Endothelial cell of hepatic sinusoid (primary cell): Measurements from ENCODE around the gene SLC6A20.

Source experiments
- in situ Hi-C: cut with HindIII; loops from 2 replicates; pipeline ENCODE4 v1.10.0; 2017; ENCODE audit warnings: low sequenced_read_pairs

The SLC6A20 gene, protein sequence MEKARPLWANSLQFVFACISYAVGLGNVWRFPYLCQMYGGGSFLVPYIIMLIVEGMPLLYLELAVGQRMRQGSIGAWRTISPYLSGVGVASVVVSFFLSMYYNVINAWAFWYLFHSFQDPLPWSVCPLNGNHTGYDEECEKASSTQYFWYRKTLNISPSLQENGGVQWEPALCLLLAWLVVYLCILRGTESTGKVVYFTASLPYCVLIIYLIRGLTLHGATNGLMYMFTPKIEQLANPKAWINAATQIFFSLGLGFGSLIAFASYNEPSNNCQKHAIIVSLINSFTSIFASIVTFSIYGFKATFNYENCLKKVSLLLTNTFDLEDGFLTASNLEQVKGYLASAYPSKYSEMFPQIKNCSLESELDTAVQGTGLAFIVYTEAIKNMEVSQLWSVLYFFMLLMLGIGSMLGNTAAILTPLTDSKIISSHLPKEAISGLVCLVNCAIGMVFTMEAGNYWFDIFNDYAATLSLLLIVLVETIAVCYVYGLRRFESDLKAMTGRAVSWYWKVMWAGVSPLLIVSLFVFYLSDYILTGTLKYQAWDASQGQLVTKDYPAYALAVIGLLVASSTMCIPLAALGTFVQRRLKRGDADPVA

DNA sequence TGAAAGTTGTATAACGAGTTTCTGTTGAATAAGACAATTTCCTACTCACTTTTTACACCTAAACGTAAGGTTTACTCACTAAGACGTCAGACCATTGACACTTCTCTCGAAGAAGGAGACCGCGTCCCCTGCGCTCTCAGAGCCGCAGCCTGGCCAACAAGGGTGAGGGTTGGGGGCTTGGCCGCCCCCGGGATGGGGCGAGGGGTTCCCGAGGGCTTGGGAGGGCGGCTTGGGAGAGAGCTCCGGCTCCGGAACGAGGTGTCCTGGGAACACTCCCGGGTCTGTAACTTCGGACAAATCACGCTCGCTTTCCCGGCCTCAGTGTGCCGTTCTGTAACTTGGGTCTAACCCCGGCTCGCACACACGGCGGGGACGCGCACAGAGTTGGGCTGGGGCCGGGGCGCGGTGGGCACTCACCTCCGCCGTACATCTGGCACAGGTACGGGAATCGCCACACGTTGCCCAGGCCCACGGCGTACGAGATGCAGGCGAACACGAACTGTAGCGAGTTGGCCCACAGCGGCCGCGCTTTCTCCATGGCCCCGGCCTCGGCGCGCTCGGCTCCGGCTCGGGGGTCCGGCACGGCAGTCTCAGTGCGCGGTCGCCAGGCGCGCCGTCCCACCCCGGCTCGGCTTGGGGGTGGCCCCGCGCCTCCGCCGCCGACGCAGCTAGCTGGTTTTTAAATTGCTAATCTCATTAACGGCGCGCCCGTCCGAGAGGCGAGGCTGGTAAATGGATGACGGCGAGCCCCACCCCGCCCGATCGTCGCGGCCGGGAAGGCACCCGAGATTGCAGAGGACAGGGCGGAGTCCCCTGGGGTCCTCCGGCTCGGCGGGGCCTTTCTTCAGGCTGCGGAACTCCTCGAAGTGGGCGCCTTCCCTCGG, at the start of gene SLC6A20:
Gene SLC6A20 (minus strand): TSS at position 655 of the 884 bp plus-strand sequence. CDS start 117 bp downstream, at position 538.
- in situ Hi-C loops: no loop called here

DNA sequence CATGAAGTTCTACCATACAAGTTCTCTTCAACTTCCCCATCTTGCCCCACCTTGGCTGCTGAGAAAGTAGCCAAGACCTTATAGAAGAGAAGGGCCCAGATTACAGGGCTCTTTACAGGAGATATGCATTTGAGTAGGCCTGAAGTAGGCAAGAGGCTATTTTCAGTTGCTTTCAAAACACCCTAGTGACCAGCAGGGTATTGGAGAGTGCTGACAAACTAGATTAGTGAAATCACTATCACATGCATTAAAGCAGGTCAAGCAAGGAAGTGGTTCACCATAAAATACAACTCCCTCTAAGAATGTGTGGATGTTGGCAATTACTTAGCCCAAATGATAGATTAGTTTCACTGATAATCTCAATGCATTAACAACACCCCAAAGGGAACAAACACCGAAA, 48.3 kb upstream of the SLC6A20 start:
- in situ Hi-C loops: no loop called here

DNA sequence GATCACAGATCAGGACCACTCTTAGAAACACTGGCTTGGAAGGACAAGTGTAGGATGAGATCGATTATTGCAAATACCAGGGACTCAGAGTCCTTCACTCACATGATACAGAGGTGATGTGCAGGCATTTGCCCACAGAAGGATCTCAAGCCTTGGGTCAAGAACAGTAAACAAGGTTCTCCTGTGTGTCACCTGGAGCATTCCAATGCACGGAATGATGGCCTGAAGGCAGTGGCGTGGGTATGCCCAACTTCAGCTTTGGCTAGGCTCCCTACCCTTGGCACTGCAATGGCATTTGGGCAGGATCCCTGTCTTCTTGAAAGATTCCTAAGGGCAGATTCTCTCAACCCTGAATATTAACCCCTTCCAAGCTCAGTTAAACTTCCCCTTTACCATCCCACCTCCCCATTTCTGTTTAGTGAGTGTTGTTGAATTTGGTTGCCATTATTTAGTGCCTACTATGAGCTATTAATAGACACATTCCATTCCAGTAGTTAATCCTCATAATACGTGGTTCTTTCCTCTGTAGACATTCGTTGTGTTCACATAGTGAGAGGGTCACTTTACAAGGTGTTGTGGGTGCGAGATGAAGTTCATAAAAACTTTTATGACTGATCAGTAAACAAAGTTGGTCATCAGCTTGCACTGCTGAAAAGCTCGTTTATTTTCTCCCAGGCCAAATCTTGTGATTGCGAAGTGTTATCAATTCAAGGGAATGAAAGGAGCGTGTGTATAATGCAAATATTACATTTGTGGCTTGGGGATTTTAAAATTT, 46.7 kb upstream of the SLC6A20 start:
- in situ Hi-C loops: no loop called here

DNA sequence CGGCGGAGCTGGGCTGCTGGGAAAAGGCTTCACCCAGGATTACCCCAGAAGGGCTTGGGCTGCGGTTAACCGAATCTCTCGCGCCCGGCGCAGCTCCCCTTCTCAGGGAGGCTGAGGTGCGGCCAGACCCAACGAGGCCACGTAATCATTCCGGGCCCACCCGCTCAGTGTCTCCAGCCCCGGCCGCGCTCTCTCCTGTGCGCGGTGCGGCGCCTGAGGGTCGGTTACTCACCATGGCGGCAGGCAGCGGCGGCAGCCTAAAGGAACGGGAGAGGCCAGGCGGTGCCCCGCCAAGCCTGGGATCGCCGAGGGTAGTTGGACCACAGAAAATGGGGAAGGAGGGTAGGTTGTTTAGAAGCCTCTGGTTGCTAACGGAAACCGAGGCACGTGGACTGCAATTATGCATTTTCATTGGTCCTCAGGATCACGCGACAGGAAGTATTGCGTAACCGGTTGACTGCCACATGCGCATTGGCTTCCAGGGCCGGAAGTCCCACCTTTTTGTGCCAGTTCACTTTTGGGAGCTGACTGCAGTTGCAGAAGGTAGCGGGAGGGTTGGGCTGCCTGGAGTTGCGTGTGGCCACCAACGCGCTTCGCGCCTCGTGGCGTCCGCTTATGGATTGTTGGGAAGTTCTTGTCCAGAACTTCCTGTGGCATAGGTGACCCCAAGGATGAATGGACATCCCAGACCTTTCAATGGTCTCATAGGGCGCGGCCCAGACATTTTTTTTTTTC, 45.6 kb upstream of the SLC6A20 start, which contains the start of gene LZTFL1:
Gene LZTFL1 (minus strand): TSS at position 363 of the 735 bp plus-strand sequence. CDS start 128 bp downstream, at position 235.
- in situ Hi-C loops: no loop called here

DNA sequence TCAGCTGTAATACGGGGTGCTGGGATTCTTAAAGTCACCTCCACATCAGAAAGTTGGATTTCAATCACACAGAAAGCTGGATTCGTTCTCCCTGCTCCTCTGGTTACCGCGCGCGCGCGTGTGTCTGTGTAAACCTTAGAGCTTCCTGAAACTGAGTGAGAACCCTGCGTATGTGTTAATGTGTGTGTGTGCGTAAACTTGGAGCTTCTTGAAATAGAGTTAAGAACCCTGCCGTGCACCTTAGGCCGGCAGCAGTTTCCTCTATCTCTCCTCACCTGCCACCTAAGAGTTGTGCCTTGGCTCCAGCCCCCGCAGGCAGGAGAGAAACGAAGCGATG, 45.1 kb upstream of the SLC6A20 start:
- in situ Hi-C loops: no loop called here

DNA sequence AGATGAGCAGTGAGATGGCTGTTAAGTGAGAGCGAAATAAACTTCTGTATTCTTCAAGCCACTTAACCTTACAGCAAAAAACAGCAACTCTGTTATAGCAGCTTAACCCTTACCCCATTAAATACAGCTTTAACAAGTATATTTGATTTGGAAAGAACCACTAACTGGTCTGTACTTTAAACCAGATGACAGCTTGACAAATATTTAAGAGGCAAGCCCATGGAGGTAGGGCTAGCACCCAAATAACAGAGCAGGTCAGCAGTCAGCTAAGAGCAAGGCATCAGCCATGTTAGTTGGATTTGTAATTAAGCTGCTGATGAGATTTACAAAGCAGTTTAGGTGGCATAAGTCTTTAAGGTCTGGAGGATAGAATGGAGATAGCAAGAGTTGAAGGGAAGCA, 42.1 kb upstream of the SLC6A20 start:
- in situ Hi-C loops: no loop called here

DNA sequence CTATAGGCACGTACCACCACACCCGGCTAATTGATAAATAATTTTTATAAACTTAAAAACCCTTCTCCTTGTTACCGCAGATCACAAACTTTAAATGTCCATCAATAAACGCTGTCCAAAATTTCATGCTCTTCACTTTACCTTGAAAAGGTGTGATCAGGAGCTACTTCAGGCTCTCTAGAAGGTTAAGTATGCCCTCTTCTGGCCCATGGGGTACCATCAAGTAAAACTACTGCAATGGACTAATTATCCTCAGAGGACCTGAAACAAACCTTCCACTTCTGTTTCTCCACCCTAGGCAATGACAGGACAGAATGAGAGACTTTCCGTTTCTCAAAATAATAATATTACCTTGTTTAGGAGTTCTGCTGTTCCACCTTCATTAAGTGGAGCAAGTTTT, 36.4 kb upstream of the SLC6A20 start:
- in situ Hi-C loops: no loop called here

DNA sequence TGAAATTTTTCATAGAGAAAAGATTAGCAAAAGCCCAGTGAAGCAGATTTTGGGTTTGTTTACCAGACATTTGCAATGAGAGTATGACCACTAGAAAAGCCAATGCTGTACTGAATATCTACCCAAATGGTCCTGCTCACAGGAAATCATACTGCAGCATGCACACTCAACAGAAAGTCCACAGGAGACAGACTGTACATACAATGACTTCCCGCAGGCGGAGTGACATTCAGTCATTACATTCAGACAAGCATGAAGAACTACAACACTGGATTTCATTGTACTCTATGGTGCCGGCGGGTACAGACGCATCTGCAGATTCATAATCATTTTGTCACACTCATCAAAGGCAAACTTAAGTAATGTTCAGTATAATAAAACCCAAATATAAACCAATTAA, 33.8 kb upstream of the SLC6A20 start:
- in situ Hi-C loops: no loop called here

DNA sequence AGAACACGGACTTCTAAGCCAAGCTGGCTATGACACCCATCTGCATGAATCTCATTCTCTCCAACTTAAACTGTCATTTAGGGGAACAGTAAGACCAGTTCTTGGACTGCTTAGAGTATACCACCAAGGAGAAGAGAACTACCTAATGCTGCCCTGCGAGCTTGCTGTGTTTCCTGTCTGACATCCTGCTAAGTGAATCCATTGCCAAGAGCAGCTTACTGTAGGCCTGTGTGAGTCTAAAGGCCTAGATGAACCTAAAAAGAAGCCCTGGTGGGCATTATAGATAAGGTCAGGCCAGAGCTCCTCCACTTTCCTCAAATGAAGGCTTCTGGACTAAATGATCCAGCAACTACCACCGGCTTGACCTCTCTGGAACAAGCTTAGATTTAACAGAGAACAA, 30.6 kb upstream of the SLC6A20 start:
- in situ Hi-C loops: no loop called here

DNA sequence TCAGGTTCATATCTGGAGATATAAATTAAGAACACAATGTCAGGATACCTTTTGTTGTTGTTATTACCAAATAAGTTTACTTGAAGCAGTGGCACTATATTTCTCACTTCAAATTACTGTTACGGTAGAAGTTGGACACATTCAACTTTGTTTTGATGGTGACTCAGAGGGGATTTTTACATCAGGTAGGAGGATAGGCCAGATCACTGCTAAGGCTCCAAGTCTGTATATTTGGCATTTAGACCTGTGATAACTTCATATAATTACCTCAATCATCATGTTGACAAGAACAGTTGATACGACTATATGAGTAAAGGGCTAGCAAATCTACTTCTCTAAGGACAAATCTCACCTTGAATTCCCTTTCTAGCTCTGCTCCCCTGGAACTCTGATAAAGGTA, 30.0 kb upstream of the SLC6A20 start:
- in situ Hi-C loops: no loop called here

DNA sequence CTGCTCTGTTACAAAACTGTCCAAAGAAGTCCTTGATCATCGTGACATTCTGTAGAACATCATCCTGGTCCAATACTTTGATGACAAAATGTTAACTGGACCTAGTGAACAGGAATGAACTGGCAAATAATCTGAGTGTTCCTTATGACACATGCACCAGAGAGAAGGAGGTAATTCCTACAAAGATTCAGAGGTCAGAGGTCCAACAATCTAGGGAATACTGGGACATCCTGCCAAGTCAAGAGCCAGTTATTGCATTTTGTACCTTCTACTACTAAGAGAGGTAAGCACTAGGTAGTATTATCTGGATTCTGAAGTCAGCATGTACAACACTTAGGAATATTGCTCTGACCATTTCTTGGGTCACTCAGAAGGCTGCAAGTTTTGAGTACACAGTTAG, 24.8 kb upstream of the SLC6A20 start:
- in situ Hi-C loops: no loop called here

DNA sequence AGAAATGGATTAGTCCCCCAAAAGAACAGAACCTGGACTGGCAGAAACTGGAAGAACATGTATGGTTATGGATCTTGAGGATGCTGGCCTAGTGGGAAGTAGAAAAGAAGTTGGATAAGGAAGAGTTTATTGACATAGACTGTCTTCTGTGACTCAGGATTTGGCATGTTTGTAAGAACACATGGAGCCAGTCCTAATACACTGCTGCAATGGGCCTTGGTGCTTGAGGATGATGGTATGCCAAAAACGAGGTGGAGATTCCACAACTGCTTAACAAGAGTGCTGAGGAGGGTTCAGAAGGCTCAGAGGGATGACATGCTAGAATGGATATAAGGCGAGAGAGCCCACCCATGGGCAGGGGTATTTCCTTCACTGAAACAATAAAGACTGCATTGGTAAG, 23.2 kb upstream of the SLC6A20 start:
- in situ Hi-C loops: no loop called here

DNA sequence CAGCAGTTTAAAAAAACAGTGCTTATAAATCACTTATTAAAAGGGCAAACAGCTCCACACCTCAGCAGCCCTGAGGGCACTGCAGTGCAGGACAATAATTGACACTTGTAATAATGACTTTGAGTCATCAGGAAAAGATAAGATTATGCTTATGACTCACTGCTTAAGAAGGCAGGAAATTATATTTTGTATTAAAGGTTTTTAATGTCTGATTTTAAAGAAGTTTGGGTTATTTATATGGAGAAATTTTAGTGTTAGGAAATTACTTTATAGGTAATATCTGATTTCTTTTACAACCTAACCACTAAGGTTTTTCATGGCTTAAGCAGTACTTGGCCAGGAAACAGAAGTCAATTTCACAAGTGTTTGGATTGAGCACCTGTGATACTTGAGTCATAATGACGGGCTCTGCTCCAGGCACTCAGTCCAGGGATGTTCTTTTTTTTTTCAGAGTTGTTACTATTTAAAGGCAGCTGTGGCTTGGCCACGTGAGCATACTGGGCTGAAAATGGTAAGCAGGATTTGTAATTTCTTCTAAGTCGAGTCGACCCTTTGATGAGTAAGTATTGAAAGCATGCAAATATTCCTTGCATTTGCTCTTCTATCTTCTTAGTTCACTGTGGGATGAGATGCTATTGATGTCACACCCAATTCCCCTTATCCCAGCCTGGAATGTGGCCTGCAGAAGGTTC, 21.6 kb upstream of the SLC6A20 start:
- in situ Hi-C loops: no loop called here

DNA sequence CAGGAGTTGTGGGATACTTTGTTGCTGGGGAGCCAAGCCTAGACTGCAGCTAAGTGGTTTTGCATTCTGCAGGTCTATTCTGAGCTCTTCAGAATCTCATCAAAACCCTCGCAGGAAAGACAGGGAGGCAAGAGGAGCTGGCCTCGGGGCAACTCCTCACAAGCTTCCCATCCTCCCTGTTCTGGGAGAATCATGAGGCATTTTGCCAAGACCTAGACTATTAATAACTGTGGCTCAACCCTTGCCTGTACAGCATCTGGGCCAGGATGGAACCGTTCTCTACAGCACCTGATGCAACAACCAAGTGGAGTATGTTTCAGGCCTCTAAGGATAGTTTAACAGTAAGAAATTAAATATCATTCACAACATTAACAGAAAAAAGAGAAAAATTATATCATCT, 20.2 kb upstream of the SLC6A20 start:
- in situ Hi-C loops: no loop called here

DNA sequence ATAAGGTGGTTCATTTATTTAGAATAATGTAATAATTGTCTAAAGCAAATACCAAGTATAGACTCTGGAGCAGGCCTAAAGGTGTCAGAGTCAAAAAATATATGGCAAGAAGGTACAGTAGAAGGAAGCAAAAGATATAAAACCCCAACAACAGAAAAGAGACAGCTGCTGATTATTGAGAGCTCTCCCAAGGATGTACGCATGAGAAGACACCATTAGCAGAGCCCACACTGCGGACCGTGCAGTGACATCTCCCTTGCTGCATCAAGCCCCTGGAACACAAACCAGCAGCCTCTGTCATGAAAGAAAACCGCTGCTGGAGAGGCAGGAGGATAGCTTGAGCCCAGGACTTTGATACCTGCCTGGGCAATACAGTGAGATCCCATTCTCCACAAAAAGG, 18.0 kb upstream of the SLC6A20 start:
- in situ Hi-C loops: no loop called here

DNA sequence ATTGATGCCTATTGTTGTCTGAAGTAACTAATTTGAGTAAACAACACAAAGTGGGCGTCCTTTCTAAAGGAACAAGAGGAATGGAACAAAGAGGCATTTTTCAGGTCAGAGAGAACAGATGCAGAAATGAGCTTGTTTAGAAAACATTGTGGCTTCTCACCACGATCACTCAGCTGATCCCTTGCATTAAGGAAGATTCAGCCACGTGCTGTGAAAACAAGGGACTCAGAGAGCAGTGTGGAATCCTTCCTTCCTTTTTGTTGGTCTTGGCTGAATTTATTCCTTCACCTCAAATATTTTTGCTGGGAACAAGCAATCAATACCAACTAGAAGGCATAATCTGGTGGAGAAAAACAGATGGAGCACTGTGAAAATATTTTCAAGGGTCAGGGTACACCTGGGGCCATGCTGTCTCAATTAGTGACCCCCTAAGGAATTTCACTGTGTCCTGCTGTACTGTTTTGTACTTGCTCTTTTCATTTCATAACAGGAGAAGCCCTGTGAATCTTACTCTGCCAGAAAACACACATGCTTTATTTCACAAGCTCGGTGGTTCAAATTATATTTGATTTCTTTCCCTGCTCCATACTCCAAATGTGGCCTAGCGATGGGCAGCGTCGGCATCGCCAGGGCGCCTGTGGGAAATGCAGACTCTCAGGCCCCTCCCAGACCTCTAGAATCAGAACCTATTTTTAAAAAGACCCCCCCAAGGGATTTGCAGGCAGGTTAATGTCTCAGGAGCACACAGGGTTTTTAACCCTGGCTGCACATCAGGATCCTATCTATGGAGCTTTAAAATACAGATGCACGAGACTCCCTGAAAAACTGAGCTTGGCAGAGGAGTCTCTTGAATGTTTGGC, 11.6 kb upstream of the SLC6A20 start:
- in situ Hi-C loops: no loop called here

DNA sequence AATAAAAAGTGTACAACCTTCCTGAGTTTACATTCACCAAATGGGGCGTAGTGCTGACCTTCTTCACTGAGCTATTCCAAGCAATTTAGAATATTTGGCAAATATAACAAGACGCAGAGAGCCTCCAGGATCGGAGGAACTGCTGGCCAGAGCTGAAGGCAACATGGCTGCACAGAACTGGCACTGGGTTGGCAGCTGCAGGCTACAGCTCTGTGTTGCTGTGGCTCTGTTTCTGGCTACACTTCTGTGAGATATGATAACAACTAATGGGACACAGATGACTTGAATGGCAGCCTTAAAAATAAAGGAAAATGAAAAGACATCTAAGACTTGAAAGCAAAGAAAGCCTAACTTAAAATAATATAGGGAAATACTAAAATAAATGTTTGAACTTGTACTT, 10.8 kb upstream of the SLC6A20 start:
- in situ Hi-C loops: no loop called here

DNA sequence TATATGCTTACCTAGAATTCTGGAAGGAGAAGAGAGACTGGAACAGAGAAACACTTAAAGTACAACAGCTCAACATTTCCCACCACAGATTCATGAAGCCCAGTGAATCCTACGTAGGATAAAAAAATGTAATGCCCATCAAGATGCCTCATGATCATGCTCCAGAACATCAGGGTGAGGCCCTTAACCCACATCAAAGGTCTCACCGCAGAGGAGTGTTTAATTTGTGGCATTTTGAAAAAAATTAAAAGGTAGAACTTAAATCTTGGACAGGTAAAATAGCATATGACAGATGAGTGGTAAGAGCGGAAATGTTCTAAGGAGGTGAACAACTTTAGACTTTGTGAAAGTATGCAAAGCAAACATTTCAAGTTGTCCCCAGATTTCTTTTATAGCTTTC, 9.7 kb upstream of the SLC6A20 start:
- in situ Hi-C loops: no loop called here
